Mucosa of stomach (tissue), 1 donor: ENCODE results near the gene GSTT4.
"Not testable (repeated sequence)": the region's sequence is repeated elsewhere in the genome, so short reads cannot be mapped to it uniquely, and the experiment has no call there.

Experiments
- H3K27me3 ChIP-seq: one replicate; pipeline ENCODE4 v1.7.0; 2013; ENCODE audit warnings: mild to moderate bottlenecking, low read length; ENCODE audit not compliant: control insufficient read depth, insufficient read depth
- H3K36me3 ChIP-seq: one replicate; pipeline ENCODE4 v1.7.0; 2013; ENCODE audit warnings: low read length; ENCODE audit not compliant: control insufficient read depth, insufficient read depth
- H3K4me1 ChIP-seq: one replicate; pipeline ENCODE4 v1.7.0; 2013; ENCODE audit warnings: mild to moderate bottlenecking, low read length; ENCODE audit not compliant: control insufficient read depth, insufficient read depth
- H3K4me3 ChIP-seq: one replicate; pipeline ENCODE4 v1.7.0; 2013; ENCODE audit warnings: low read length
- H3K9ac ChIP-seq: one replicate; pipeline ENCODE4 v1.7.0; 2013; ENCODE audit warnings: mild to moderate bottlenecking, low read length, moderate library complexity
- H3K9me3 ChIP-seq: one replicate; pipeline ENCODE4 v1.7.0; 2013; ENCODE audit warnings: mild to moderate bottlenecking, low read length, moderate library complexity; ENCODE audit not compliant: control insufficient read depth
- donor health status: Pancreatic carcinoma.

Gene GSTT4

DNA sequence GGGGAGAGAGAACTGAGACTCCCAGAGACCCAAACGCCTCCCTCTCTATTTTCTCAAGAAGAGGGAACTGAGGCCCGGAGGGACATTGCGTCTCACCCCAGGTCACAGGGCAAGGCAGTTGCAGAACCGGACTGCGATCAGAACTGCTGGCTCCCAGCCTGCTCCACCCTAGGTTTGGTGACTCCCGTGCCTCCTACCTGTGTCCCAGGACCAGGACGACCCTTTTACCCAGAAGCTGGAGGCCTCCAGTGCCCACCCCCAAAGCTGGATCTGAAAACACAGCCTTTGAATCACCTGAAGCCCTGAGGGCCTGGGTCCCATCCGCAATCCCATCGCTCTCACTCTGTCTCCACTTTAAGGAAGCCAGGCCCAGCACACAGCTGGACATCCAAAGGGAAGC is 1.4 kb downstream of the GSTT4 start:
- Histone ChIP-seq H3K4me1 (peaks cover 26% of the 10 kb centered on the region), H3K9ac (no peak overlapping the region), H3K36me3 (no peaks in the 10 kb centered on the region), H3K27me3 (no peaks in the 10 kb centered on the region), H3K9me3 (no peaks in the 10 kb centered on the region), H3K4me3 (no peak overlapping the region)

DNA sequence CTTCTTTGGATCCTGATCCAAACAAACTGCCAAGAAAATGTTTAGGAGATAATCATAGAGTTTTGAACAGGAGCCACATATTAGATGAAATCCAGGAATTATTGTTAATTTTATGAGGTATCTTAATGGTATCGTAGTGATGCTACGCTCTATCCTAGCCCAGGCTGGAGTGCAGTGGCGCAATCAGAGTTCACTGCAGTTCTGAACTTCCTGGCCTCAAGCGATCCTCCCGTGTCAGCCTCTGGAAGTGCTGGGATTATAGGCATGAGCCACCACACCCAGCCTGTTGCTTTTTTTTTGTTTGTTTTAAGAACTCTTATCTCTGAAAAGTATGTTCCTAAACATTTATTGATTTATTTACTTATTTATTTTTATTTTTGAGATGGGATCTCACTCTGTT is 2.4 kb downstream of the GSTT4 start:
- Histone ChIP-seq H3K36me3 (no peaks in the 10 kb centered on the region), H3K9ac (no peak overlapping the region), H3K9me3 (no peaks in the 10 kb centered on the region), H3K4me3 (no peak overlapping the region), H3K4me1 (peaks cover 16% of the 10 kb centered on the region), H3K27me3 (no peaks in the 10 kb centered on the region)

DNA sequence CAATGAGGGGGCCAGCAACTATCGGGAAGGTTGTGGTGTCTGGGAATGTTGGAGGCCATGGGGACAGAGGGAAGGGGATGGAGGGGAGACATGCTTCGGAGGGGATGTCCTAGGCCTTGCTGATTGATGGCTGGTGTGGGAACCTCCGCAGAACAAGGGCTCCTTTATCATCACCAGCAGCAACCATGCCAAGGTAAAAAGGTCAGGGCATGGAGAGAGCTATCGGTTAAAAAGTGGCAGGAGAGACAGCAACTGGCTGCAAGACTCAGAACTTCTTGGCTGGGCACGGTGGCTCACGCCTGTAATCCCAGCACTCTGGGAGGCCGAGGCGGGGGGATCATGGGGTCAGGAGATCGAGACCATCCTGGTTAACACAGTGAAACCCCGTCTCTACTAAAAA is 3.0 kb downstream of the GSTT4 start:
- Histone ChIP-seq H3K27me3 (no peaks in the 10 kb centered on the region), H3K9me3 (no peaks in the 10 kb centered on the region), H3K4me3 (no peak overlapping the region), H3K4me1 (peaks cover 10% of the 10 kb centered on the region), H3K9ac (no peak overlapping the region), H3K36me3 (no peaks in the 10 kb centered on the region)

DNA sequence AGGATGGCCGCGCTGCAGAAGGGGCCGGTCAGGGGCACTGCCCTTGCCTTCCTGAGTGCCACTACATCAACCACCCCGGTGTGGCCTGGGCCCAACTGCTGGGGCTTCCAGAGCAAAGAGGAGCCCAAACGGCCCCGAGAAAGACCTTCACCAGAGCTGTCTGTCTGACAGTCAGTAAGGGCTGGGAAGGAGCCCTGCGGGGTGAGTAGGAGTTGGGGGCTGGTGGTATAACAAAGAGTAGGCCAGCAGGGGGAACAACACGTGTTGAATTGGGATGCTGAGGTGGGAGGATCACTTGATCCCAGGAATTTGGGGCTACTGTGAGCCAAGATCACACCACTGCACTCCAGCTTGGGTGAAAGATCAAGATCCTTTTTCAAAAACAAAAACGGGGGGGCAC is 3.9 kb downstream of the GSTT4 start:
- H3K4me1 ChIP-seq = peaks cover 7% of the 10 kb centered on the region

DNA sequence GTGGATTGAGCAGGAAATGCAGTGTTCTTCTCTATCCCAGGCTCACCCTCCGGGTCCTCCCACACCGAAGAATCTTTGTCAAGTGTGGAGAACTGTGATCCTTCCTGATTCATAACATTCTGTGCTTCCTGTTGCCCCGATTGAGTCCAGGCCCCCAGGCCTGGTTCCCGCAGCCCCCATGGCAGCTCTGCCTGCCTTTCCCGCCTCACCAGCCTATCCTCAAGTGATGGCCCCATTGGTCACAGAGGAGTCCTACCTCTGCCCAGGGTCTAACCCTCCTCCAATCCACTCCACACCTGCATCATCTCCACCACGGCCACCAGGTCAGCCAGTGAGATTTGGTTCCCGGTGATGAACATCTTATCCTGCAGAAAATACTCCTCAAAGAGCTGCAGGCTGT is 5.5 kb downstream of the GSTT4 start:
- H3K36me3 ChIP-seq, H3K27me3 ChIP-seq, H3K9ac ChIP-seq, H3K9me3 ChIP-seq, H3K4me1 ChIP-seq, H3K4me3 ChIP-seq: not testable (repeated sequence)

More for the DNA sequence above, 3.9 kb downstream of the GSTT4 start:
- Histone ChIP-seq H3K9me3 (no peaks in the 10 kb centered on the region), H3K36me3 (no peaks in the 10 kb centered on the region), H3K27me3 (no peaks in the 10 kb centered on the region), H3K4me3 (no peak overlapping the region), H3K9ac (no peak overlapping the region)

DNA sequence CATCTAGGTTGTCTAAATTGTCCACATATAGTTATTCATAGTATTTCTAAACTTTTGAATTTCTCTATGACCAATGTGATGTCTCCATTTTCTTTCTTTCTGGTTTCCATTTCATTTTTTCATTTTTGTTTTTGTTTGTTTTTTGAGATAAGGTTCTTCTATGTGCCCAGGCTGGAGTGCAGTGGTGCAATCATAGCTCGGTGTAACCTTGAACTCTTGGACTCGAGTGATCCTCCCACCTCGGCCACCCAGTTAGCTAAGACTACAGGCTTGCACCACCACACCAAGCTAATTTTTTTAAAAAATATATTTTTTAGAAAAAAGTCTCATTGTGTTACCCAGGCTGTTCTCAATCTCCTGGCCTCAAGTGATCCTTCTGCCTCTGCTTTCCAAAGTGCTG is 8.2 kb downstream of the GSTT4 start:
- H3K4me3 ChIP-seq = no peak overlapping the region
- no peaks in the 10 kb centered on the region for H3K9me3 ChIP-seq
- H3K4me1 ChIP-seq = no peaks in the 10 kb centered on the region
- H3K27me3 ChIP-seq = no peaks in the 10 kb centered on the region
- H3K9ac ChIP-seq = no peak overlapping the region
- no peaks in the 10 kb centered on the region for H3K36me3 ChIP-seq

DNA sequence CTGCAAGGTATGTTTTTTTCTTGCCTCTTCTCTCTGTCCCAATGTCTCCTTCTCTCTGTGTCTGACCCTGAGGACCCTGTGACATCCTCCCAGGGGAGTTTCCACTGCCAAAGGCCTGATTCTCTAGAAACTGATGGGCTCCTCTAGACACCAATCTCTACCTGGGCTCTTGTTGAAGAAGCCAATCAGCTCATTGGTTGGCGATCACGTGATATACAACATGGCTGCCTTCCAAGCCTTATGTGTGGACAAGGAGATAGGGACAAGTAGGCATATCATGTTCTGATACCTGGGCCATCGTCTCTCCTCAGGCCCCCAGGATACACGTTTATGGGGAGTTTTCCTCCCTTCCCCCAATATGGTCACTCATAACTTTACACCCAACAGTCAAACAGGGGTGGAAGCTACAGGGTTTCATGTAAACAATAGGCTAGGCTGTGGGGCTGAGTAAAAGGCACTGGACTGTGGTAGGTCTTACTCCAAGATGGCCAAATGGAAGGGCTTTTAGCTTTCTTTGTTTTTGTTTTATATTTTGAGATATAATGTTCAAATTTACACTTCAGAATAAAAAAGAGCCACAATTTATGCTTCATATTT is 11.6 kb downstream of the GSTT4 start:
- H3K4me3 ChIP-seq, H3K27me3 ChIP-seq, H3K9ac ChIP-seq, H3K4me1 ChIP-seq, H3K36me3 ChIP-seq, H3K9me3 ChIP-seq: not testable (repeated sequence)

DNA sequence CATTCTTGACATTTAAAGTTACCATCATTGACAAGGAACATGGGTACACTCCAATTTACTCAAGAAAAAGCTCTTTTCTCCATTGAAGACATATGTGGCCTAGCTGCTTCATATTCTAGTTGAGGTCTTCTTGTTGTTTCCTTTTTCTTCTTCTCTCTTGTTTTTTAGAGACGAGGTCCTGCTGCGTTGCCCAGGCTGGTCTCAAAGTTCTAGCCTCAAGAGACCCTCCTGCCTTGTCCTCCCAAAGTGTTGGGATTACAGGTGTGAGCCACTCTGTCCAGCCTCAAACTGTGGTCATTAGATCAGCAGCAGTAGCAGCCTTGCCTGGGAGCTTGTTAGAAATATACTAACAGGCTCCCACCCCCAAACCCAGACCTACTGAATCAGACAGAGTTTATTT is 12.2 kb downstream of the GSTT4 start:
- not testable (repeated sequence) for H3K9me3 ChIP-seq, H3K27me3 ChIP-seq, H3K4me1 ChIP-seq, H3K36me3 ChIP-seq, H3K4me3 ChIP-seq, H3K9ac ChIP-seq

DNA sequence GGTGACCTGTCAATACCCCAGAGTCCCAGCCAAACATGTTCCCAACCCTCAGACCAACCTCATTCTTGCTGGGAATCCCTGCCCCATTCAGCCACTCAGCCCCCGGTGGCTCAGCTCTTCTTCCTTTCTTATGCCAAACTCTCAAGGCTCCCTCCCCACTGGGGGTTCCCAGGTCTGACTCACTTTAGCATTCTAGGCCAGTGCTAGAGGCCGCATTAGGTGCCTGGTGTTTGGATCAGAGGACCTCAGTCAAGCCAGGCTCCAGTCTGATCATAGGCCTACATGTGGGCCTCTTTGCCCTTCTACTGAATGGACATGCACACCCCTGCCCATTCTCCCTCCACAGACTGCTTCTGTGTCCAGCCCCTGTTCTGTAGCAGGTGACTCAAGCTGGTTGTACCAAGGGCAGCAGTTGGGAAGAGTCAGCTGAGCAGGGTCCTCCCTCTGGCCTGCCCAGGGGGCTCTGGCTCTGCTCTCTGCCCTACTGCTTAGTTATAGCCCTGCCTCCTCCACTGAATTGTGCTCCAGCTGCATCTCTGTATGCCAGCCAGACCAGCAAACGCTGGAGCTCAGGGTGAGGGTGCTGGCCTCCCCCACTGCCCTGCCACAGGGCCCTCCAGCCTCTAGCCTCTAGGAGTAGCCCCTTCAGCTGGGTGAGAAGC is 15.5 kb downstream of the GSTT4 start:
- H3K4me1 ChIP-seq, H3K9me3 ChIP-seq, H3K4me3 ChIP-seq, H3K9ac ChIP-seq, H3K27me3 ChIP-seq, H3K36me3 ChIP-seq: not testable (repeated sequence)

DNA sequence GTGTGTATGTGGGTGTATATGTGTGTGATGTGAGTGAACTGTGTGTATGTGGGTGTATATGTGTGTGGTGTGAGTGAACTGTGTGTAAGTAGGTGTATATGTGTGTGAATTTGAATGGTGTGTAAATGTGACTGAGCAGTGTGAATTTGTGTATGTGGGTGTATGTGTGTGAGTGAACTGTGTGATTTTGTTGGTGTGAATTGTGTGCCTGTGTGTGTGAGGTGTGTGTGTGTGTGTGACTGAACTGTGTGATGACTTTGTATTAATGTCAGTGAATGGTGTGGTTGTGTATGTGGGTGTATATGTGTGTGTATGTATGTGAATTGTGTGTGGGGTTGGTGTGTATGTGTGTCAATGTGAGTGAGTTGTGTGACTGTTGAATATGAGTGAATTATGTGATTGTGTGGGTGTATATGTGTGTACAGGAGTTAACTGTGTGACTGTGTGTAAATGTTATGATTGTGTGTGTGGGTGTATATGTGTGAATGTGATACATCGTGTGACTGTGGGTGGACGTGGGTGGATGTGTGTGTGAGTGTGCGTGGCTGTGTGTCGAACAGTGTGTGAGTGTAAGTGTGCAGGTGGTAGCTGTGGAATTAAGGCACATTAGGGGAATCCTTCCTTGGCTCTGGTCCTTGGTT is 18.6 kb downstream of the GSTT4 start:
- H3K9ac ChIP-seq = not testable (repeated sequence)

DNA sequence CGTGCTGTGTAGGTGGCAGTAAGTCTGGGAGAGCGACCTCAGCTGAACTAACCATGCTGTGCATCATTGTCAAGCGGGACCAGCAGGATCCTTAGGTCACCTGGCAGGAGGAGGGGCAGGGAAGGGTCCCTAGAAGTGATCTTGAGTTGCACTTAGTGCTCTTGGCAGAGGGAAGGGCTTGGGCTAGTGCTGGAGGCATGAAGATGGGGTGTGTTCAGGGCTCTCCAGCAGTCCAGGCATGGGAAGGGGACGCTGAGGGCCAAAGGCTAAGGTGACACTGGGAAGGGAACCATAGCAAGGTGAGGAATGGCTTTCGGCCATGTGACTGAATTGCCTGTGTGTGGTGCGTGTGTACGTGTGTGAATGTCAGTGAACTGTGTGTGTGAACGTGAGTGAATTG is 19.2 kb downstream of the GSTT4 start:
- H3K27me3 ChIP-seq, H3K9me3 ChIP-seq, H3K4me1 ChIP-seq, H3K4me3 ChIP-seq, H3K36me3 ChIP-seq, H3K9ac ChIP-seq: not testable (repeated sequence)

More for the DNA sequence above, 18.6 kb downstream of the GSTT4 start:
- not testable (repeated sequence) for H3K9me3 ChIP-seq, H3K4me3 ChIP-seq, H3K36me3 ChIP-seq, H3K27me3 ChIP-seq, H3K4me1 ChIP-seq

DNA sequence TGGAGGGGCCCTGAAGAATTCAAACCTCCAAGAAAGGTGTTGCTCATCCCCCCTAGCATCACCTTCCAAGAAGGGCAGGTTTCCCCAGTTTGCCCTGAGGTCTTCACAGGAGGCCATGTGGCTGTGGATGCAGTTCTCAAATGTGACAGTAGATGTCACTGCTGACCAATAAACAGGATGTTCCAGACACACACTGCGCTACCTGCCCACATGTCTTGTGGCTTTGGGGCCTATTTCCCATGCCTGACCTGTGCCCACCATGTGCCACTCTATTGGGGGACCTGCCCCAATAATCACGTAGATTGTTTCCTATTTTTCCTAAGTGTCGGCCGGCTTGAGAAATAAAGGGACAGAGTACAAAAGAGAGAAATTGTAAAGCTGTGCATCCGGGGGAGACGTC is 20.8 kb downstream of the GSTT4 start:
- Histone ChIP-seq H3K4me3 (no peak overlapping the region), H3K27me3 (no peaks in the 10 kb centered on the region), H3K9me3 (no peaks in the 10 kb centered on the region), H3K9ac (no peak overlapping the region), H3K4me1 (no peaks in the 10 kb centered on the region), H3K36me3 (no peaks in the 10 kb centered on the region)
